HG03457 (cell line): ENCODE data around the gene SDR39U1.
"Not testable (repeated sequence)": the region's sequence is repeated elsewhere in the genome, so short reads cannot be mapped to it uniquely, and the experiment has no call there.

Experiments
- ATAC-seq: cut with Tn5 transposase; IDR thresholded peaks from one replicate; pipeline ENCODE4 v1.9.1; 2021; ENCODE audit warnings: moderate number of reproducible peaks; ENCODE audit not compliant: unreplicated experiment

Gene SDR39U1, protein sequence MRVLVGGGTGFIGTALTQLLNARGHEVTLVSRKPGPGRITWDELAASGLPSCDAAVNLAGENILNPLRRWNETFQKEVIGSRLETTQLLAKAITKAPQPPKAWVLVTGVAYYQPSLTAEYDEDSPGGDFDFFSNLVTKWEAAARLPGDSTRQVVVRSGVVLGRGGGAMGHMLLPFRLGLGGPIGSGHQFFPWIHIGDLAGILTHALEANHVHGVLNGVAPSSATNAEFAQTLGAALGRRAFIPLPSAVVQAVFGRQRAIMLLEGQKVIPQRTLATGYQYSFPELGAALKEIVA

DNA sequence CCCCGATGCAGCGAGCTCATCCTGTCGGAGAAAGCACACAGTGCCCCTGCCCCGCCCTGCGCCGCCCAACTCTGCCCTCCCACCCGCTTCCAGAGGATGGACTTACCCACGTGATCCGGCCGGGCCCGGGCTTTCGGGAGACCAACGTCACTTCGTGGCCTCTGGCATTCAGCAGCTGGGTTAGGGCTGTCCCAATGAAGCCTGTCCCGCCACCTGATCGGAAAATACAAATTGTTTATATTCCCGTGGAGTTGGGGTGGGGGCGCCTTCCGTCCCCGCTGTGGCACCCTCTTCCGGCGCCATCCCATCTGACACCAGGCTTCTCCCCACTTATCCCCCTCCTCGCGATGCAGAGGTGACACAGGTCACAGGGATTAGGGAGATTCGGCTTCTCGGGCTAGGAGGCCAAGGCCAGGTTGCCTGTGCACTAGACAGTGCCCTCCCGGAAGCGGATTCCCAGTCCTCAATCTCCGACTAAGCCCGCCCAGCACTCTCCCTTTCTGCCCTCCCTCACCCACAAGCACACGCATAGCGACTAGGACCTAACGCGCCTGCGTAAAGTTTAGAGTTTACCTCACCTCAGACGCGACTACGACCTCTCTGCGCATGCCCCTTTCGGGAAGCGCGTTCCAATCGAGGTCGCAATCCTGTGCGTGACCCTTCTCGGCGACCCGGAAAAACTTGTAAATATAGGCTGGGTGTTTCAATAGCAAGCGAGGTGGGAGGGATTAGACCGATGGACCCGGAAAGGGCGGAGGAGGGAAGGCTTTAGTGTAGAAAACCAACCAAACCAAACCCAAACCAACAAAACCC, at the start of gene SDR39U1:
SDR39U1 (minus strand) TSS at position 537 of the 813 bp plus-strand sequence; CDS start at position 530, 7 bp downstream.
- peak; percentile 81 for ATAC-seq

DNA sequence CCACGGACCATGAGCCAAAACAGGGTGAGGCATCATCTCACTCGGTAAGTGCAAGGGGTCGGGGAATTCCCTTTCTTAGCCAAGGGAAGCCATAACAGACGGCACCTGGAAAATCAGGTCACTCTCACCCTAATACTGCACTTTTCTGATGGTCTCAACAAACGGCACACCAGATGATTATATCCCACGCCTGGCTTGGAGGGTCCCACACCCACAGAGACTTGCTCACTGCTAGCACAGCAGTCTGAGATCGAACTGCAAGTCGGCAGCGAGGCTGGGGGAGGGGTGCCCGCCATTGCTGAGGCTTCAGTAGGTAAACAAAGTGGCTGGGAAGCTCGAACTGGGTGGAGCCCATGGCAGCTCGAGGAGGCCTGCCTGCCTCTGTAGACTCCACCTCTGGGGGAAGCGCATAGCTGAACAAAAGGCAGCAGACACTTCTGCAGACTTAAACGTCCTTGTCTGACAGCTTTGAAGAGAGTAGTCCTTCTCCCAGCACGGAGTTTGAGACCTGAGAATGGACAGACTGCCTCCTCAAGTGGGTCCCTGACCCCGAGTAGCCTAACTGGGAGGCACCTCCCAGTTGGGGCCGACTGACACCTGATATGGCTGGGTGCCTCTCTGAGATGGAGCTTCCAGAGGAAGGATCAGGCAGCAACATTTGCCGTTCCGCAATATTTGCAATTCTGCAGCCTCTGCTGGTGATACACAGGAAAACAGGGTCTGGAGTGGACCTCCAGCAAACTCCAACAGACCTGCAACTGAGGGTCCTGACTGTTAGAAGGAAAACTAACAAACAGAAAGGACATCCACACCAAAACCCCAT, 49.2 kb upstream of the SDR39U1 start:
- not testable (repeated sequence) for ATAC-seq

DNA sequence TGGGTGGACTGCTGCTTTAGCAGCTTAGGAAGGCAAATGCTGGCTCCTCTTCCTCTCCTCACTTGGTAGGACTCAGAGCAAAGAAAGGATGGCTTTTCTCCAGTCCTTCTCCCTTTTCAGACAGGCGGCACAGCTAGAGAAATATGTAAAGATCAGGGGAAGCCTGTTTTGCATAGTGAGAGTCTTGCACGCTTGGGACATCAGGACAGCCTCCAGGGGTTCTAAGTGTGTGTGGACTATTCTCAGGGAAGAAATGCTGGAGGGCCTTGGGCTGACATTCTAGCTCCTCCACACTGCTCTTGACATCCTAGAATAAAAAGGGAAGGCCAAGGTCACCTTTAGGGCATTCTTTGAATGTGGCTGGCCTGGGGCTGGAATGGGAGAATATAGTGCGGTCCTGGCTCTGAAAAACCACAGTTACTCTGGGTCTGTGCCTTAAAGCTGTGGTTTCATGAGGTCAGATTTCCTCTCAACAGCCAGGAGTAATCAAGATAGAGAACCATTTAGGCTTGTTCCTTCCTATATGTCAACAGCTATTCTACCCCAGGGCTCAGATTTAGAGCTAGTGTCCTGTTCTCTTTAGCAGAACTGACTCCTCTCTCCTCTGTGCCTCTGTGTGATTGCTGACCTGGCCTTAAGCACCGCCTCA, 41.2 kb upstream of the SDR39U1 start:
- ATAC-seq, result no peak

DNA sequence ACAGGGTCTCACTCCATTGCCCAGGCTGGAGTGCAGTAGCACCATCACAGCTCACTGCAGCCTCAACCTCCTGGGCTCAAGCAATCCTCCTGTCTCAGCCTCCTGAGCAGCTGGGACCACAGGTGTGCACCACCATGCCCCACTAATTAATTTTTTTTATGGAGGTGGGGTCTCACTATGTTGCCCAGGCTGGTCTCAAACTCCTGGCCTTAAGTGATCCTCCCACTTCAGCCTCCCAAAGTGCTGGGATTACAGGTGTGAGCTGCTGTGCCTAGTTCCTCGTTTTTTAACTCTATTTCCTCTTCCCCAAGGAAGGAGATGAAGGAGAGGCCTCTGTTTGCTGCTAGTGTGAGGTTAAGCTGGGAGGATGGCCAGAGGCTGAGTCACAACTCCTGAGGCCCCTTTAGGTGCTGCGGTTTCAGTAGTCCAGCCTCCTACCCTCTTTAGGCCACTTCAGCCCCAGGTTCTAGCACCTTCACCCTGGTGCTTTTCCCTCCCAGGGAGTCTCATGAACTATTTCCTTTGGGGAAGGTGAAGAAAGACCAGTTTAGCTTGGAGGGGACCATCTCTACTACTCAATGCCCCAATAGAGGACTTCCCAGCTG, 40.2 kb upstream of the SDR39U1 start:
- ATAC-seq, result not testable (repeated sequence)

DNA sequence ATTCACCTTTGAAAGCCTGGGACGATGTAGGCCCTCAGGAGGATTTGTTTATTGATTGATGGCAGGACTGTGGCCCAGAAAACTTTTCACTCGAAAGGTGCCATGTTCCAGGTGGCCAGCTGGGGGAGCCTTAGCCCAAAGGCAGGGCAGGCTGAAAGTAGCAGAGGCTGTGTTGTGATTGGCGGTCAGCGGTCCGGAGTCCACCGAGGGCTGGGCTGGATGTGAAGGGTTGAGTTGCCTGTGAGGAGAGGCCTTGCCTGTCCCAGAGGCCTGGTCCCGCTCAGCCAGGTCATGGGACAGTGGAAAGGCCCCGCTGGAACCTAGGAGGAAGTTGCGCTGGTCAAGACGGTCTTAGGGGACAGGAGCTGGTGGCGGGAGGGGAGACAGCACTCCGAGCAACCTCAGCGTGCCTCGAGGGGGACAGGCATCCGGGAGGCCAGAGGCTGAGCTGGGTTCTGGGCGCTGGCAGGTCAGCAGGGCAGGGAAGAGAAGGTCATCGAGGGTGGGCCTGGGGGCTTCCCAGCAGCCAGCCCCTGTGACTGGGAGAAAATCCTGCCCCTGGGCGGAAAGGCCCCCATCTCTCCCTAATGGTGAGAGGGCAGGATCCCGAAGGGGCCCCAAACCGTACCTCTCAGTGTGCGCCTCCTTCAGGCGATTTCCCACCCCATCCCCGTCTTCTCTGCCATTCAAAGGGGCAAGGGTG, 39.2 kb upstream of the SDR39U1 start:
- no peak for ATAC-seq

DNA sequence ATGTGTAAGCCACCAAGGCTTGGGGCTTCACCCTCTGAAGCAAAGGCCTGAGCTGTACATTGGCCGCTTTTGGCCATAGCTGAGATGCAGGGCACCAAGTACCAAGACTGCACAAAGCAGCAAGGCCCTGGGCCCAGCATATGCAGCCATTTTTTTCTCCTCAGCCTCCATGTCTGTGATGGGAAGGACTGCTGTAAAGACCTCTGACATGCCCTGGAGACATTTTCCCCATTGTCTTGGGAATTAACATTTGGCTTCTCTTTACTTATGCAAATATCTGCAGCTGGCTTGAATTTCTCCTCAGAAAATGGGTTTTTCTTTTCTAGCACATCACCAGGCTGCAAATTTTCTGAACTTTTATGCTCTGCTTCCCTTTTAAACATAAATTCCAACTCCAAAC, 37.4 kb upstream of the SDR39U1 start:
- ATAC-seq, result not testable (repeated sequence)

DNA sequence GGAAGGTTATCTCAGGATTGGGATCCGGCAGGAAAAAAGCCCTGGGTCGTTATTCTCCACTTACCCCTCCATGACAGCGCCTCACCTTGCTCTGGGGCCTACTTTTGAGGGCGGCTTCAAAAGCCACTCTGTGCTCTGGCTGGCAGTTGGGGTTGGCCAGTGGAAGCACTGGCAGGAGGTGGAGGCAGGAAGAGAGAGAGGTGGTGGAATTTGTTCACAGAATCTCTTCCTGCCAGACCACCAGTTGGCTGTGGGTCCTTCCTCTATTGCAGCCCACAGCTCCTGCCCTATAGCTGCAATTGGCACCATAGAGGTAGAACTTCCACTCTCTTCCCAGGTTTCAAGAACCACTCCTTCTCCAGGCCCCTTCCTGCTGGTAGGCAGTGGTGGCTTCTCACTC, 32.7 kb upstream of the SDR39U1 start:
- no peak for ATAC-seq

DNA sequence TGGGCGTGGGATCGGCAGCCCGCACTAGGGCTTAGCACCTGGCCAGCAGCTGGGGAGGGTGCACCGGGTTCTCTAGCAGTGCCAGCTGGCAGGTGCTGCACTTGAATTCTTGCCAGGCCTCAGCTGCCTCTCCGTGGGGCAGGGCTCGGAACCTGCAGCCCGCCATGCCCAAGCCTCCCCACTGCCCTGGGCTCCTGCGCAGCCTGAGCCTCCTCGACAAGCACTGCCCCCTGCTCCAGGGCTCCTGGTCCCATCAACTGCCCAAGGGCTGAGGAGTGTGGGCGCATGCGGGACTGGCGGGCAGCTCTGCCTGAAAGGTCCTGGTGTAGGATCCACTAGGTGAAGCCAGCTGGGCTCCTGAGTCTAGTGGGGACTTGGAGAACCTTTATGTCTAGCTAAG, 30.6 kb upstream of the SDR39U1 start:
- no peak for ATAC-seq

DNA sequence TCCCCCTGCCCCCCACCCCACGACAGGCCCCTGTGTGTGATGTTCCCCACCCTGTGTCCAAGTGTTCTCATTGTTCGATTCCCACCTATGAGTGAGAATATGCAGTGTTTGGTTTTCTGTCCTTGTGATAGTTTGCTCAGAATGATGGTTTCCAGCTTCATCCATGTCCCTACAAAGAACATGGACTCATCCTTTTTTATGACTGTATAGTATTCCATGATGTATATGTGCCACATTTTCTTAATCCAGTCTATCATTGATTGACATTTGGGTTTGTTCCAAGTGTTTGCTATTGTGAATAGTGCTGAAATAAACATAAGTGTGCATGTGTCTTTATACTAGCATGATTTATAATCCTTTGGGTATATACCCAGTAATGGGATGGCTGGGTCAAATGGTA, 27.9 kb upstream of the SDR39U1 start:
- not testable (repeated sequence) for ATAC-seq

DNA sequence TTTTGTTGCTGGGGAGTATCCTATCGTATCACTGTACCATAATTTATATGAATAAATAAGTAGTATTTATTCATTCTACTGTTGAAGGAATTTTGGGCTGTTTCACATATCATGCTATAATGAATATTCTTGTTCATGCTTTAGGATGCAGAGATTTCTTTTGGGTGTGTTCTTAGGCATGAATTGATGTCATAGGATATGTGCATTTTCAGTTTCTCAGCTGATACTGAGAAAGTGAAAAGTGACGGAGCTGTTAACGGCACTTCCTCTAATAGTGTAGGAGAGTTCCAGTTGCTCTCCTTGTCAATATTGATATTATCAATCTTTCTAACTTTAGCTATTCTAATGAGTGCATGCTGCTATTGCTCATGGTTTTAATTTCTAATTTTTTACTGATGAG, 23.2 kb upstream of the SDR39U1 start:
- ATAC-seq, result no peak

DNA sequence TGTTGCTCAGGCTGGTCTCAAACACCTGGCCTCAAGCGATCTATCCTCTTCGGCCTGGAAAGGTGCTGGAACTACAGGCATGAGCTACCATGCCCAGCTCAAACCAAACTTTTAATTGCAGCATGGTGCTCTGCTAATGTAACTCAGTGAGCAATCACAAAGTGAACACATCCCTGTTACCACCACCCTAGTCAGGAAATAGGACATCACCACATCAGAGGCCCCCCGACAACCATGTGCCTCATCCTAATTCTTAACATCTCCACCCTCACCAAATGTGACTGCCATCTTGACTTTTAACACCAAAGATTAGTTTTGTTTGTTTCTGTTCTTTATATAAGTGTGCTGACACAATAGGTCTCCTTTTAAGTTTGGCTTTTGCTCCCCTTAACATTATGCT, 22.8 kb upstream of the SDR39U1 start:
- ATAC-seq, result no peak

DNA sequence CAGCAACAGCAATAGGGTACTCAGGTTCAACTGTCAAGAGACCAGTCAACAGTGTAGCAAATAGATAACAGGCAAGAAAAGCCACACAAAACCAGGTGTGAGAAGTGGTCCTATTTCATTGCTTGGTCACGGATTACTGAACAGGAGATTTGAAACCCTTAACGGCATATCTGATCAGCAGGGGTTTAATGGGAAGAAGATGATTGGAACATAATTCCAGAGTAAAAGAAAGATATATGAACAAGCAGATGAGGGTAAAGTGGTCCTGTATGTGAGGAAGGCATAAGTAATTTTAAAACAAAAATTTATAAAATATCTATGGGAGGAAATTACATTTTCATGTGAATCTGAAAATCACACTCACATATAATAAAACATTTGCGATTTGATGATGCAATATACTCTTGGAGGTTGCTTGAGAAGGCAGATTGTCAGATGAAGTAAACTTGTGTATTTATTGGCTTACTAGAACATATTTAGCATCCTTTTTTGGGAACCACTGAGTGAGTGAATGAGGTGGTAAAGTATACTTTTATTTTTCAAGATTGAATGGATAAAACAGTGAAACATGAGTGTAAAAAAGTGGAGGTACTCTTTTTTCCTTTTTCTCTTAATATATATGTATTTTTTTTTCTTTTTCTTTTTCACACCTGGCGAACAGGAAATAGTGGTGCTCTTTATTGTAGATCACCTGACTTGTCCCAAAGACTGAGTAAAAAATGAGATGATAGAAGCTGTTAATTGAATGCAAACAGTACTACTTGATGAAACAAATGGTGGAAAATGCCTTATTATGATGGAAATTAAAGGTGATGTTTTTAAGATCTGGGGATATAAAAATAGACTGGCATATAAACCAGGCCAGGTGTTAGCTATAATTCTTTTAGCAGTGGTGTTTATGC, 21.6 kb upstream of the SDR39U1 start:
- no peak for ATAC-seq

DNA sequence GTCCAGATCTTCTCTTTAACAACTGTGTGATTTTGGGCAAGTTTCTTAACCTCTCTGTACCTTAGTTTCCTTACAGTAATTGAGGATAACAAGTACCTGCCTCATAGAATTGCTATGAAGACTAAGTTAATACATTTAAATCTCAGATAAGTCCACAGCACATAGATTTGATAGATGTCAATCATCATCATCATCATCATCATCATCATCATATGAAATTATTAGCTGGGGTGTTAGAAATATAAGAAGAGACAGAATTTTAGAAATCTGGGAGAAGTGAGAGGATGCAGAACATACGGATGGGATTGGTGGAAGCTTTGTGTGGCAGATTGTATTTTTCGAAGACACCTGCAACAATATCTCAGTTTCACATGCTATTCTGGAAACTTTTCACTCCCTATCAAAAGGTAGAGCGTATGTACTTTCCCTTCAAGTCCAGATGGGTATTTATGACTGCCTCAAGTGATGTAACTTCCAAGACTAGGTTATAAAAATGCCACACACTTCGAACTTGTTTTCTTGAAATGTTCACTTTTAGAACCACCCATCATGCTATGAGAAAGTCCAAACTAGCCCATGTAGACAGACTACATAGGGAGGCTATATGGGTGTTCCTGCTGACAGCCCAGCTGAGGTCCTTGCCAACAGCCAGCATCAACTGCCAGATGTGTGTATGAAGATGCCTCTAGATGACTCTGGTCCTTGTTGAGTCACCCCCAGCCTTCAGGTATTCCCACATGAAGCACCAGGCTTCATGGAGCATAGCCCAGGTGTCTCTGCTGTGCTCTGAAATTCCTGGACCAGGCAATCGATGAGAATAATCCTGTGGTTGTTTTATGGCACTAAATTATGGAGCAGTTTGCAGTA, 20.7 kb upstream of the SDR39U1 start:
- no peak for ATAC-seq

DNA sequence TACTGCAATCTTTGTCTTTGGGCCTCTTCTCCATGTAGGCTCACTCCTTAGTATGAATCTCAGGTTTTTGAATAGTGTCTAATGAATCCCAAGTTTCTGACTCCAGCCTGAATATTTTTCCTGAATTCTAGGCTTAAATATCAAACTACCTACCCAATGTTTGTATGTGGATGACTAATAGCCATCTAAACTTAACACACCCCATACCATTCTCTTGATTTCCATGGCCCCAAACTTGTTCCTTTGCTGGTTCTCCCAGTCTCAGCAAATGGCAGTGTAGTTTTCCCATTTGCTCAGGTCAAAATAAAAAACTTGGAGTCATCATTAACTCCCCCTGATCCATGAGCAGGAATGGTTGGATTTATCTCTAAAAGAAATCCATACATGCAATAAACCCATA, 18.8 kb upstream of the SDR39U1 start:
- ATAC-seq, result no peak

DNA sequence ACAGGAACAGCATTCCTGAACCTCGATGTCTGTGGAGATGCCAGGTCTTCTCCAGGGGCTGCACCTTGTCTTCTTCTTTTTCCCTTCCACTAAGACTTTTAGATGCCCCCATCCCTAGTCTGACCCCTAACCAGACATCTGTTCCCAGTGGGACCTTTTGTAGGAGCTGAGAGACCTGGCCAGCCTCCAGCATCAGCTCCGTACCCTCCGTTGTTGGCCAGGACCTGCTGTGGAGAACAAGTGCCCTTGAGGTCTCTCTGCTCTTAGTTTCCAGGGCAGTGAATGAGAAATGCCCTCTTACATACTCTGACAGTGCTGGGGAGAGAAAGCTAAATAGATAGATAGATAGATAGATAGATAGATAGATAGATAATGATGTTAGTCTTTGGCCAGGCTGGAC, 16.8 kb upstream of the SDR39U1 start:
- no peak for ATAC-seq

DNA sequence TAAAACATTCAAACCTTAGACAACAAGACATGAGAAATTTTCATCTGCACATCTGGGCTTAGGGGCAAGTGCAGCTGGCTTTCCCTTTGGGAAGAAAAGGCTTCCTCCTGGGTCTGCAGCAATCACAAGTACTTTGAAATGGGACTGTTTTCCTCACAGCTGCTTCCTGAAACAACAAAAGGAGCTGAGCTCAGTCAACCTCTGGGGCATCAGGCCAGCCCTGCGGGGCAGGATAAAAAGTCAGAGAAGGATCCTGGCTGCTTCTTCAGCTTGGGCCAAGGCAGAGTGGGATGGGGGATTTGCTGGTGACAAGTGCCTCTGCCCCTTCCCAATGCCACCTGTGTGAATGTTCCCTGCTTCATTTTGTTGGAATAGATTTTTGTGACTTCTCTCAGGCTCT, 16.2 kb upstream of the SDR39U1 start:
- ATAC-seq, result no peak

DNA sequence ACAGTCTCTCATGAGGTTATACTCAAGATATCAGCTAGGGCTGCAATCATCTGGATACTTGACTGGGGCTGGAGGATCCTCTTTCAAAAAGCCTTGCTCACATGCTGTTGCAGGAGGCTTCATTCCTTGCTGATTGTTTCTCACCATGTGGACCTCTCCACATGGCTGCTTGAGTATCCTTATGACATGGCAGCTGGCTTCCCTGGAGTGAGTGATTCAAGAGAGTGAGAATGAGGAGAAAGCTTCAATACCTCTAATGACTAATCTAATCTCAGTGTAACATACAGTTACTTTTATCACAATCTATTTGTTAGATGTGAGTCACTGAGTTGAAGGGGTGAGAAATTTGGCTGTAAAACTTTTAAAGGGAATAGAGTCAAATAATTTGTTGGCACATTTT, 14.4 kb upstream of the SDR39U1 start:
- no peak for ATAC-seq

DNA sequence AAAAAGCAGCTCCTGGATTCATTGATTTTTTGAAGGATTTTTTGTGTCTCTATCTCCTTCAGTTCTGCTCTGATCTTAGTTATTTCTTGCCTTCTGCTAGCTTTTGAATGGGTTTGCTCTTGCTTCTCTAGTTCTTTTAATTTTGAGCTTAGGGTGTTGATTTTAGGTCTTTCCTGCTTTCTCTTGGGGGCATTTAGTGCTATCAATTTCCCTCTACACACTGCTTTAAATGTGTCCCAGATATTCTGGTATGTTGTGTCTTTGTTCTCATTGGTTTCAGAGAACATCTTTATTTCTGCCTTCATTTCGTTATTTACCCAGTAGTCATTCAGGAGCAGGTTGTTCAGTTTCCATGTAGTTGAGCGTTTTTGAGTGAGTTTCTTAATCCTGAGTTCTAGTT, 8.3 kb upstream of the SDR39U1 start:
- ATAC-seq, result not testable (repeated sequence)
